Fibroblast of villous mesenchyme (primary cell): ENCODE results near the gene FARP2. TPM values are rescaled to one million over a fixed set of nuclear protein-coding genes. Genes with fewer than 3 reads are reported as not detected.

Experiments
- DNase-seq: peaks from one replicate; pipeline ENCODE4 v3.0.0-alpha.2; 2010; ENCODE audit warnings: low read depth
- H3K4me3 ChIP-seq: 2 replicates; pipeline ENCODE4 v1.5.1; 2011; ENCODE audit warnings: low read depth, mild to moderate bottlenecking, low read length
- CTCF ChIP-seq: IDR thresholded peaks from 2 replicates; pipeline ENCODE4 v1.5.1; 2012; ENCODE audit warnings: low read depth, mild to moderate bottlenecking, low read length; ENCODE audit not compliant: insufficient read depth
- total RNA-seq: library from RNA; depleted of rRNA; stranded (reverse); fragments of >200 nt; gene quantifications from 2 replicates; pipeline ENCODE4 v1.2.3, GENCODE V29; 2012

Gene FARP2
- total RNA-seq, 1 donor: 37.6 TPM

DNA sequence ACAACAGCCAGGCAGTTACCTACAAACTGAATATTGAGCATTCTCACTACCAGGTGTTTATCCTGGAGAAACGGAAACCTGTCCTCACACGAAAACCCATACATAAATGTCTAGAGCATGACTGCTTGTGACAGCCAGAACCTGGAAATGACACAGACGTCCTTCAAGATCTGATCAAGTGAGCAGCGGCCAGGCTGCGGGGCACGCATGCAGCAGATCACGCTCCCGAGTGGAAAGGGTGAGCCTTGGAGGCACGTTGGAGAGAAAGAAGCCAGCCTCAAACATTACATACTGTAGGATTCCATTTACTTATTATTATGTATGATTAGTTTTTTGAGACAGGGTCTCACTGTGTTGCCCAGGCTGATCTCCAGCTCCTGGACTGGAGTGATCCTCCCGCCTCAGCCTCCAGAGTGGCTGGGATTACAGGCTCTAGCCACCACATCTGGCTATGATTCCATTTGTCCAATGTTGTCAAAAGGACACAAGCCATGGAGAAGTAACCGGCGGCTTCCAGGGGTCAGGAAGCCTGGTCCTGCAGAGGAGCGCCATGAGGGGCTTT is 175.2 kb downstream of the FARP2 start:
- no peak for DNase-seq
- H3K4me3 ChIP-seq: no peak overlapping the region
- no peak for TF ChIP-seq CTCF

GRCh38 chr2:241532168-241532567 is 176.1 kb downstream of the FARP2 start:
- no peak for DNase-seq
- TF ChIP-seq CTCF: no peak
- no peak overlapping the region for H3K4me3 ChIP-seq

- TF ChIP-seq CTCF: no peak
- DNase-seq: no peak
- no peak overlapping the region for H3K4me3 ChIP-seq
These were observed 176.9 kb downstream of the FARP2 start for GRCh38 chr2:241532733-241533601.

GRCh38 chr2:241534293-241534692 is 178.2 kb downstream of the FARP2 start:
- DNase-seq: no peak
- no peak for TF ChIP-seq CTCF
- no peak overlapping the region for H3K4me3 ChIP-seq

DNA sequence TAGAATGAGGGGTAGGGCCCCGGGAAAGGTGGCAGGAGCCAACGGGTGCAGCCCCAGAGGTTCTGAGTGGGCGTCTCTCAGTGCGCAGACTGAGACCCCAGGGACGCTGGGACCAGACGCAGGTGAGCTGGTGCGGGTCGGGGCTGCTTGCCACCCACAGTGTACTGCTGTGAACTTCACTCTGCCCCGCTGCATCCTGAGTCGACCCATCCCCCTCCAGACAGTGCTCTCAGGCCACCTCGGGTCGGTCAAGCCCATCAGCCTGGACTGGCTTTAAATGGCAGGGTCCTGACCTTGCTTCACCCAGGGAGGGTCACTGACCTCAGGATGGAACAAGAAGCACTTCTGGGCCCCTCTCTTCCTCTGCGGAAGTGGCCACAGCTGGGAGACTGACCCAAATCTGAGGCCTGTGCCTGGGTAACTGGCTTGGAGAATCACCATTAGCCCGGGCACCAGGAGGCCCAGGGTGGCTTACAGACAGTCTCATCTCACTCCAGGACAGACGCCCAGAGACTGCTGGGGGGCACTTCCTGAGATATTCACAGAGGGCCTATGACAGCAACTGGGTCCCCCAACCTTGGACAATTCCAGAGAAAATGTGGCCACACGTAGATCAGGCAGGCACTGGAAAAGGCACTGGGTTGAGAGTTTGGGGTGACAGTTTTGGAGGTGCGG is 178.8 kb downstream of the FARP2 start:
- no peak for DNase-seq
- no peak overlapping the region for H3K4me3 ChIP-seq
- TF ChIP-seq CTCF: no peak

DNA sequence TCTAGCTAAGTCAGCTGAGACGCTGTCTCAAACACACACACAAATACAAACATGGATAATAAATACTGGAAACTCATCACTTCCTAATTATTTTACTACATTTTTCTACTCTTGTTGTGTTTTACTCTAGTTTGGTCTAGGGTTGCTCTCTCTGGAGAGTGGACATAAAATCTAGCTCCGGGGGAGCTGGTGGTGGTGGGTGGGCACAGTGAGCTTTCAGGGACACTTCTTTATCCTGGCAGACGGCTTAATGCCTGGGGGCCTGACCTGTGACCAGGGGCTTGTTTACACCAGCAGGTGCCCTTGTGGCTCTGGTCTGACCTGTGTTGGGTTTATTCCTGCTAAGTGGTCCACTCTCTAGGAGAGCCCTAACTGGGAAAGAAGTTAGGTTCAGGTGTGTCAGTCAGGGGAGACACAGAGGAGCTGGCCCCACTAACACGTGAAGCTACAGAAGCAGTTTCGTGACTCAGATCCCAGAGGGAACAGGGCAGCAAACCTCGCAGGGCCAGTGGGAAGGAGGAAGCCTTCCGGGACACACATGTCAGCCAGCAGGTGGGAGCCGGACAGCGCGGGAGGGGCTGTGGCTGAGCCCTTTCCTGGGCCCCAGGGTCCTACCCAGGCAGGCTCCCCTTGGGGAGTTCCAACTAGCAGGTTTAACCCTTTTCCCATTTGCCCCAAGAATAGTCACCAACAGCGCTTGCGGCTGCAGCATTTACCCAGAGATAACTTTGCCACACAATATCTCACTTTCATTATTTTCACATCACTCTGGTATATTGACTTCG is 180.0 kb downstream of the FARP2 start:
- no peak for TF ChIP-seq CTCF
- no peak overlapping the region for H3K4me3 ChIP-seq
- no peak for DNase-seq
